ENCODE results near the gene ROBO2.

DNA sequence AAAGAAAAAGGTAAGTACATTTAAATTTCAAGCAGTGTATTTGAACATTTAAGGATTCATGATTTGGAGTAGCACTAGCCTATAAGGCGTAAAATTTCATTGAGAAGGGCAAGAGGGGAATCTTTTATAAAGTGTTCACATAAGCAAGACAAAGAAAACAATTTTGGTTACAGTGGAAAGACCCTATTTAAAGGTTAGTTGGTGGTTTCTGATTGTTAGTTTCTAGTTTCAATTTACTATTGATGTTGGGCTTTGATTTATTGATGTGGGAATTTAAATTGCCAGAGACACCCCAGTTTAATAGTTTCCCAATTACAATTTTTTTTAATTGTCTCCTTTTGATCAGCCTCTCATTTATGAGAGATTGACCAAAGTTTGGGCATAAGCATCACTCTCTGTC is 19.5 kb downstream of the ROBO2 start:
- TF ChIP-seq, protein P1, sequence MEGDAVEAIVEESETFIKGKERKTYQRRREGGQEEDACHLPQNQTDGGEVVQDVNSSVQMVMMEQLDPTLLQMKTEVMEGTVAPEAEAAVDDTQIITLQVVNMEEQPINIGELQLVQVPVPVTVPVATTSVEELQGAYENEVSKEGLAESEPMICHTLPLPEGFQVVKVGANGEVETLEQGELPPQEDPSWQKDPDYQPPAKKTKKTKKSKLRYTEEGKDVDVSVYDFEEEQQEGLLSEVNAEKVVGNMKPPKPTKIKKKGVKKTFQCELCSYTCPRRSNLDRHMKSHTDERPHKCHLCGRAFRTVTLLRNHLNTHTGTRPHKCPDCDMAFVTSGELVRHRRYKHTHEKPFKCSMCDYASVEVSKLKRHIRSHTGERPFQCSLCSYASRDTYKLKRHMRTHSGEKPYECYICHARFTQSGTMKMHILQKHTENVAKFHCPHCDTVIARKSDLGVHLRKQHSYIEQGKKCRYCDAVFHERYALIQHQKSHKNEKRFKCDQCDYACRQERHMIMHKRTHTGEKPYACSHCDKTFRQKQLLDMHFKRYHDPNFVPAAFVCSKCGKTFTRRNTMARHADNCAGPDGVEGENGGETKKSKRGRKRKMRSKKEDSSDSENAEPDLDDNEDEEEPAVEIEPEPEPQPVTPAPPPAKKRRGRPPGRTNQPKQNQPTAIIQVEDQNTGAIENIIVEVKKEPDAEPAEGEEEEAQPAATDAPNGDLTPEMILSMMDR (IDR thresholded peaks at IDR 0.05) = no peak
- TF ChIP-seq POLR2A (IDR thresholded peaks at IDR 0.05) = no peak
- no peak for TF ChIP-seq POLR2AphosphoS5 (IDR thresholded peaks at IDR 0.05; ENCODE audit: insufficient read depth in 1 of 2, low read depth in 1 of 2)

Data from vagina (tissue), 2 donors.